GM12878 (cell line): ENCODE measurements around the gene DNAH8. TPM values are rescaled to one million over a fixed set of nuclear protein-coding genes. Genes with fewer than 3 reads are reported as not detected.
"Not testable (repeated sequence)": the region's sequence is repeated elsewhere in the genome, so short reads cannot be mapped to it uniquely, and the experiment has no call there.

Experiments used
- ATAC-seq: fragments of 200-7000 bp; cut with Tn5 transposase; 3 replicates; pipeline ENCODE4 v1.9.1; 2020; ENCODE audit warnings: mild to moderate bottlenecking, moderate library complexity
- BruUV-seq: library from RNA; stranded (reverse); fragments of 400-500 nt; replicated peaks from 2 replicates; lab custom pipeline; 2021; lab: Mats Ljungman, UMichigan
- CTCF ChIA-PET: fragments of 300-600 bp; sonication (Branson Sonifier 250); formaldehyde crosslinking; extraction: SDS; loops from one replicate; lab custom pipeline; 2021; ENCODE audit warnings: inconsistent platforms; lab: Yijun Ruan, JAX
- POLR2A ChIA-PET: fragments of 350-600 bp; formaldehyde crosslinking; extraction: SDS; loops from one replicate; lab custom pipeline; 2021; ENCODE audit warnings: inconsistent platforms; lab: Charles Lee
- RAD21 ChIA-PET: fragments of 300-600 bp; sonication (Branson Sonifier 250); formaldehyde crosslinking; loops from one replicate; lab custom pipeline; 2023; ENCODE audit warnings: antibody characterized with exemption; ENCODE audit not compliant: unreplicated experiment; lab: Charles Lee
- SMC1A ChIA-PET: fragments of 300-600 bp; sonication (Branson Sonifier 250); formaldehyde crosslinking; loops from one replicate; lab custom pipeline; 2023; ENCODE audit not compliant: unreplicated experiment, uncharacterized antibody; lab: Charles Lee
- DNase-seq: peaks from one replicate; pipeline ENCODE4 v3.0.0-alpha.2; 2011; ENCODE audit warnings: low read depth, low spot score
- FAIRE-seq: peaks from 3 replicates; lab custom pipeline; 2011; peaks lifted over from hg19 to GRCh38; lab: Jason Lieb, UNC
- H2AFZ ChIP-seq: 2 replicates; pipeline ENCODE4 v1.6.0; 2011; ENCODE audit warnings: low read depth, low read length, control low read depth; ENCODE audit not compliant: control insufficient read depth
- H3K27ac ChIP-seq: 2 replicates; pipeline ENCODE4 v1.5.1; 2011; ENCODE audit warnings: control low read depth; ENCODE audit not compliant: control insufficient read depth, insufficient read depth
- H3K27me3 ChIP-seq, 2 experiments: replicated peaks in 1 of 2; 2 replicates each; pipeline versions ENCODE4 v1.6.0 to v1.6.1; 2011; ENCODE audit warnings: low read length in 1 of 2; ENCODE audit not compliant: control insufficient read depth in 2 of 2, insufficient read depth in 2 of 2
- H3K36me3 ChIP-seq, 2 experiments: 2 replicates each; pipeline ENCODE4 v1.5.1; 2011; ENCODE audit warnings: low read length in 1 of 2; ENCODE audit not compliant: control insufficient read depth in 2 of 2, insufficient read depth in 2 of 2
- H3K4me1 ChIP-seq: 2 replicates; pipeline ENCODE4 v1.6.1; 2011; ENCODE audit warnings: mild to moderate bottlenecking, low read length, moderate library complexity, mixed read lengths; ENCODE audit not compliant: control insufficient read depth, insufficient read depth
- H3K4me2 ChIP-seq: 2 replicates; pipeline ENCODE4 v1.6.0; 2011; ENCODE audit warnings: control low read depth; ENCODE audit not compliant: control insufficient read depth, insufficient read depth
- H3K4me3 ChIP-seq: fragments of 200-600 bp; sonication (generic); 2 replicates; pipeline ENCODE4 v1.5.1; 2016
- H3K79me2 ChIP-seq: 2 replicates; pipeline ENCODE4 v1.6.0; 2011; ENCODE audit warnings: low read length; ENCODE audit not compliant: control insufficient read depth, insufficient read depth
- H3K9ac ChIP-seq: 2 replicates; pipeline ENCODE4 v1.8.0; 2011; ENCODE audit warnings: low read length, control low read depth, mixed read lengths; ENCODE audit not compliant: control insufficient read depth, insufficient read depth
- H3K9me3 ChIP-seq: replicated peaks from 3 replicates; pipeline ENCODE4 v1.5.1; 2011; ENCODE audit warnings: mild to moderate bottlenecking, low read length; ENCODE audit not compliant: control insufficient read depth, insufficient read depth
- H4K20me1 ChIP-seq: 2 replicates; pipeline ENCODE4 v1.6.0; 2011; ENCODE audit not compliant: control insufficient read depth, insufficient read depth
- BCL3 ChIP-seq: IDR thresholded peaks from 2 replicates; pipeline ENCODE4 v1.6.1; 2011; ENCODE audit warnings: borderline replicate concordance, low read depth, mild to moderate bottlenecking, moderate library complexity, low read length; ENCODE audit not compliant: insufficient read depth, poor library complexity, severe bottlenecking
- KAT2A ChIP-seq: conservative IDR thresholded peaks from 2 replicates; pipeline ENCODE4 v1.6.1; 2011; ENCODE audit warnings: low read depth, low read length; ENCODE audit not compliant: control insufficient read depth
- MEF2B ChIP-seq: fragments of 450-650 bp; IDR thresholded peaks from 2 replicates; pipeline ENCODE4 v1.6.1; 2018; ENCODE audit warnings: mild to moderate bottlenecking, moderate library complexity; ENCODE audit not compliant: partially characterized antibody, poor library complexity, severe bottlenecking
- SIN3A ChIP-seq: IDR thresholded peaks from 2 replicates; pipeline ENCODE4 v1.6.1; 2012; ENCODE audit warnings: low read depth, low read length, improper control_type of control experiment
- SMARCA5 ChIP-seq: fragments of 450-650 bp; IDR thresholded peaks from 2 replicates; pipeline ENCODE4 v1.6.1; 2017; ENCODE audit warnings: mild to moderate bottlenecking
- TCF7 ChIP-seq: IDR thresholded peaks from 2 replicates; pipeline ENCODE4 v1.6.1; 2014; ENCODE audit warnings: antibody characterized with exemption, borderline replicate concordance
- ZBTB11 ChIP-seq: fragments of 450-650 bp; formaldehyde crosslinking; IDR thresholded peaks from 2 replicates; pipeline ENCODE4 v1.5.0; 2022; ENCODE audit warnings: mild to moderate bottlenecking, missing genetic modification characterization
- WGBS: methylation state at CpG from one replicate; pipeline ENCODE4 v1.1.6; 2016; ENCODE audit warnings: low lambda C conversion rate; ENCODE audit not compliant: insufficient replicate concordance, insufficient coverage; ENCODE audit errors: missing lambda C conversion rate; 5-methylcytosine and 5-hydroxymethylcytosine counted together
- in situ Hi-C: fragments of 300-500 bp; cut with MboI; formaldehyde crosslinking; loops from 9 replicates; pipeline ENCODE4 v1.14.3; 2018; ENCODE audit warnings: mixed read lengths
- intact Hi-C: fragments of 100-400 bp; cut with micrococcal nuclease; formaldehyde crosslinking; loops from one replicate; pipeline ENCODE4 v1.14.2; 2022; ENCODE audit not compliant: unreplicated experiment
- polyA plus RNA-seq, 11 experiments: library from polyadenylated mRNA; depleted of rRNA in 4 of 11; unstranded in 6 of 11; stranded (reverse) in 5 of 11; fragments of >200 nt; fragmentation: Nextera tagmentation in 4 of 11; fragmentation: Illumina TruSeq in 1 of 11; extraction: Ambion mirVana in 4 of 11; extraction: Trizol in 1 of 11; gene quantifications; 1 replicate in 1 of 11; 2 replicates in 10 of 11; pipeline versions ENCODE4 v1.2.1 to v1.2.3, GENCODE V29; 2011 to 2016; ENCODE audit warnings: inconsistent platforms in 2 of 11, missing spikeins in 2 of 11, low read depth in 1 of 11
- total RNA-seq, 4 experiments: library from RNA; depleted of rRNA in 3 of 4; stranded (reverse); fragments of >200 nt in 3 of 4; fragmentation: Illumina TruSeq in 1 of 4; extraction: Trizol in 1 of 4; gene quantifications; 2 replicates each; pipeline versions ENCODE4 v1.2.1 to v1.2.3, GENCODE V29; 2013 to 2021

The DNAH8 gene
- total and polyA plus RNA-seq, 10 of the 15 experiments (the other 5 are each of a cell fraction or from before 2014, with no cell fraction given): 0.02 to 0.34 (median 0.10) TPM; not detected in 3

- TF ChIP-seq ZBTB11: no peak
- TF ChIP-seq SIN3A: no peak
- no peak for TF ChIP-seq KAT2A
- no peak for TF ChIP-seq SMARCA5
- TF ChIP-seq MEF2B: no peak
- no peak for TF ChIP-seq TCF7
- no peak for TF ChIP-seq BCL3
These were observed 80.9 kb downstream of the DNAH8 start (continued) for GRCh38 chr6:38796006-38796405.

- in situ Hi-C loops, BruUV-seq, H3K9ac ChIP-seq, H3K36me3 ChIP-seq, POLR2A ChIA-PET, DNase-seq, H3K27ac ChIP-seq, SMC1A ChIA-PET, RAD21 ChIA-PET, FAIRE-seq, H3K27me3 ChIP-seq, H3K4me2 ChIP-seq, H3K79me2 ChIP-seq, H3K4me3 ChIP-seq, H4K20me1 ChIP-seq, ATAC-seq, intact Hi-C loops, H3K9me3 ChIP-seq, H3K4me1 ChIP-seq, H2AFZ ChIP-seq: not testable (repeated sequence)
- CTCF ChIA-PET: interaction anchor here (0.5 to 0.8 kb wide), 2 partner anchors 12 to 876 kb away, joined by 3 read pairs; no protein-coding TSS in a partner anchor
- 87% methylated on average over 9 of the region's 9 CpGs for WGBS
These were observed 81.3 kb downstream of the DNAH8 start for GRCh38 chr6:38796437-38796836.
